ENCODE data around the gene MAP4K5. TPM values are rescaled to one million over a fixed set of nuclear protein-coding genes. Genes with fewer than 3 reads are reported as not detected.
A peak's percentile ranks its signal among the peaks of the same experiment; 100 is the strongest.
"Not testable (repeated sequence)": the region's sequence is repeated elsewhere in the genome, so short reads cannot be mapped to it uniquely, and the experiment has no call there.

MAP4K5 gene
- total RNA-seq, 1 donor from 2014 or later: 93.1 TPM

DNA sequence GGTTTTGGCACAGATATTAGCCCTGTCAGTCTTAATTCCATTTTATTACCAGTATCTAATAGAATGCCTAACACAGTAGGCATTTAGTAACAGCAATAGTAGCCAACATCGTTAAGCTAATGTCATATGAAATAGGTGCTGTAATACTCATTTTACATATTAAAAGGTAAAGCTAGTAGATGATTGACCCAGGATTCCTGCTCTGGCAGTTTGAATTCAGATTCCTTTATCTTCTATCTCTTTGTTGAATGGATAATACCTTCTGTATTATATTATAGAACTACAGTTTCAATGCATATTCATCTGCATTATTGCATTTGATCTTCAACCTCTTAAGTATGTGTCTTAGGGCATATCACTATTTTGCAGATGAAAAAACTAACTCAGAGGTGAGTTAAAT is 30.5 kb upstream of the MAP4K5 start:
- DNase-seq (ENCODE audit: low read depth) (no peak), FAIRE-seq (no peak)
- Histone ChIP-seq H4K20me1 (ENCODE audit: insufficient read depth, low read length) (no peaks in the 10 kb centered on the region), H3K9ac (ENCODE audit: low read length) (no peak overlapping the region), H3K4me3 (ENCODE audit: insufficient read depth, low read depth, low read length) (no peak overlapping the region), H3K27ac (ENCODE audit: low read depth, low read length) (no peak overlapping the region), H3K79me2 (ENCODE audit: insufficient read depth, low read length) (no peaks in the 10 kb centered on the region), H3K4me1 (ENCODE audit: insufficient read depth, low read length) (peaks cover 9% of the 10 kb centered on the region), H2AFZ (ENCODE audit: low read depth, low read length) (no peak overlapping the region), H3K27me3 (ENCODE audit: insufficient read depth, low read length) (no peaks in the 10 kb centered on the region), H3K9me3 (ENCODE audit: insufficient read depth, low read depth, low read length) (no peaks in the 10 kb centered on the region), H3K4me2 (ENCODE audit: low read length) (no peak overlapping the region), H3K36me3 (ENCODE audit: insufficient read depth, low read length) (no peaks in the 10 kb centered on the region)
- H3K27me3 Mint-ChIP-seq (ENCODE audit: low read depth, unreplicated experiment): no peaks in the 10 kb centered on the region
- no peaks in the 10 kb centered on the region for H3K4me1 Mint-ChIP-seq (ENCODE audit: low read depth, unreplicated experiment)
- TF ChIP-seq, protein P1, sequence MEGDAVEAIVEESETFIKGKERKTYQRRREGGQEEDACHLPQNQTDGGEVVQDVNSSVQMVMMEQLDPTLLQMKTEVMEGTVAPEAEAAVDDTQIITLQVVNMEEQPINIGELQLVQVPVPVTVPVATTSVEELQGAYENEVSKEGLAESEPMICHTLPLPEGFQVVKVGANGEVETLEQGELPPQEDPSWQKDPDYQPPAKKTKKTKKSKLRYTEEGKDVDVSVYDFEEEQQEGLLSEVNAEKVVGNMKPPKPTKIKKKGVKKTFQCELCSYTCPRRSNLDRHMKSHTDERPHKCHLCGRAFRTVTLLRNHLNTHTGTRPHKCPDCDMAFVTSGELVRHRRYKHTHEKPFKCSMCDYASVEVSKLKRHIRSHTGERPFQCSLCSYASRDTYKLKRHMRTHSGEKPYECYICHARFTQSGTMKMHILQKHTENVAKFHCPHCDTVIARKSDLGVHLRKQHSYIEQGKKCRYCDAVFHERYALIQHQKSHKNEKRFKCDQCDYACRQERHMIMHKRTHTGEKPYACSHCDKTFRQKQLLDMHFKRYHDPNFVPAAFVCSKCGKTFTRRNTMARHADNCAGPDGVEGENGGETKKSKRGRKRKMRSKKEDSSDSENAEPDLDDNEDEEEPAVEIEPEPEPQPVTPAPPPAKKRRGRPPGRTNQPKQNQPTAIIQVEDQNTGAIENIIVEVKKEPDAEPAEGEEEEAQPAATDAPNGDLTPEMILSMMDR (IDR thresholded peaks at IDR 0.05; ENCODE audit: insufficient read depth, low read depth, low read length): no peak
- no peak for TF ChIP-seq EZH2 (IDR thresholded peaks at IDR 0.05; ENCODE audit: insufficient read depth, low read length)
- no peak overlapping the region for H3K27ac Mint-ChIP-seq (ENCODE audit: unreplicated experiment)
- no peaks in the 10 kb centered on the region for H3K9me3 Mint-ChIP-seq (ENCODE audit: unreplicated experiment)
- H3K36me3 Mint-ChIP-seq (ENCODE audit: low read depth, unreplicated experiment): no peaks in the 10 kb centered on the region
- H3K4me3 Mint-ChIP-seq (ENCODE audit: unreplicated experiment): no peak overlapping the region

DNA sequence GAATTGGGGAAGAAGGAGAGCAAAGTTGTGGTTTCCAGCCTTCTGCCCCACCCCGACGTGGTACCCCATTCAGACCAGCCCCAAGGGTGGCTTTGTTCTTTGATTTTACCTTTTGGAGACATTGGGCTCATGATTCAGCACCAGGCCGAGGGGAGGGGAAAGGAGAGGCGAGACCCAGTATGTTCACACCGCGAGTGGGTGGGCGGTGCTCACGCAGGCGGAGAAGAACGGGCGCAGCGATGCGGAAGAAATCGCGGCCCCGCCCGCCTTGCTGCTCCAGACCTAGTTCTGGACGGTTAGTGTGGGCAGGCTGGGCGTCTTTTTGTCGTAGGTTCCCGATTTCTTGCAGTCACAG is 28.5 kb upstream of the MAP4K5 start:
- H3K9me3 ChIP-seq (ENCODE audit: insufficient read depth, low read depth, low read length): no peaks in the 10 kb centered on the region
- peak overlapping the region; percentile 33 for H3K27ac ChIP-seq (ENCODE audit: low read depth, low read length)
- no peak for FAIRE-seq
- no peaks in the 10 kb centered on the region for H3K9me3 Mint-ChIP-seq (ENCODE audit: unreplicated experiment)
- no peaks in the 10 kb centered on the region for H3K27me3 Mint-ChIP-seq (ENCODE audit: low read depth, unreplicated experiment)
- DNase-seq (ENCODE audit: low read depth): peak; percentile 64
- no peak for TF ChIP-seq EZH2 (IDR thresholded peaks at IDR 0.05; ENCODE audit: insufficient read depth, low read length)
- TF ChIP-seq, protein P1 (IDR thresholded peaks at IDR 0.05; ENCODE audit: insufficient read depth, low read depth, low read length): no peak
- H3K4me3 ChIP-seq (ENCODE audit: insufficient read depth, low read depth, low read length): peak overlapping the region; percentile 79
- no peaks in the 10 kb centered on the region for H3K36me3 Mint-ChIP-seq (ENCODE audit: low read depth, unreplicated experiment)
- no peaks in the 10 kb centered on the region for H3K79me2 ChIP-seq (ENCODE audit: insufficient read depth, low read length)
- H4K20me1 ChIP-seq (ENCODE audit: insufficient read depth, low read length): no peaks in the 10 kb centered on the region
- H2AFZ ChIP-seq (ENCODE audit: low read depth, low read length): peak overlapping the region; percentile 99
- peak overlapping the region; percentile 11 for H3K27ac Mint-ChIP-seq (ENCODE audit: unreplicated experiment)
- H3K9ac ChIP-seq (ENCODE audit: low read length): peak overlapping the region; percentile 74
- no peaks in the 10 kb centered on the region for H3K36me3 ChIP-seq (ENCODE audit: insufficient read depth, low read length)
- peaks cover 3% of the 10 kb centered on the region for H3K27me3 ChIP-seq (ENCODE audit: insufficient read depth, low read length)
- H3K4me3 Mint-ChIP-seq (ENCODE audit: unreplicated experiment): peak overlapping the region; percentile 86
- H3K4me1 ChIP-seq (ENCODE audit: insufficient read depth, low read length): peaks cover 9% of the 10 kb centered on the region
- H3K4me1 Mint-ChIP-seq (ENCODE audit: low read depth, unreplicated experiment): no peaks in the 10 kb centered on the region
- H3K4me2 ChIP-seq (ENCODE audit: low read length): peak overlapping the region; percentile 99

DNA sequence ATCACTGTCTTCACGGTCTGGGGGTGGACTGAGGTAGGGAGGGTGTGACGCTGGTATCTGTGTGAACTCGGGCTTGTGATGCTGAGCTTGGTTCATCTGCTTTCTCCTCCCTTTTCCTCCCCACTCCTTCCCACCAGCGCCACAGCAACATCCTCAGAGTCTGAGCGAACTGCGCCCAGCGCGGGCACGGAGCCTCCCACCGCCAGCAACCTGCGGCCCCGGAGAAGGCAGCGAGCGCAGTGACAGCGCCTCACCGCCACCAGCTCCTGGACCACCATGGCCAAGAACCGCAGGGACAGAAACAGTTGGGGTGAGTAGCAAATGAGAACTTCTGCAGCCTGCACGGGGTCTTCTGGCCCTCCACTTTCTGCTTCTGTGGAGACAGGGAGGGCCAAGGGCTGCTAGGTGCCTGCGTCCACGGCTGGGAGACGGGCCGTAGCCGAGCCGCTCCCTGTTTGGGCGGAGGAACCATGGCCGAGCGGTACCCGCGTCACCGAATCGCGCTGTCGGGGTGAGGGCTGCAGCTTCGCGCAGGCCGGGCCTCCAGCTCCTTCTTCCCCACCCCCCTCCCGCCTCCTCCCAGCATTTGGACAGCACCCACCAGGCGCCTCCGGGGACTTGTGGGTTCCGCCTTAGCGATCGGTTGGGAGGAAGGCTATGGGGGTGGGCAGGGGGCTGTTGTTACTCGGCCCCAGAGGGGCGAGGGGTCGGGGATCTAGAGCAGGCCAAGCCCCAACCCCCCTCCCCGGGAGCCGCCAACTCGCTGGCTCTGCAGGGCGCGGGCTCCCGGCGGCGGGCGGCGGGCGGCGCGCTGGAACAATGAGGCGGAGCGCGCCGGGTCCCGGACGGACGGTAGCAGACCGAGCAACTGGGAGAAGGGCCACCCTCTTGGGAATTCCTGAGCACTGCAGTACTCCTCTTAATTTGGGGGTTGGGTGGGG is 27.9 kb upstream of the MAP4K5 start, which contains the start of gene ATL1:
ATL1 (plus strand) TSS at position 156 of the 941 bp plus-strand sequence; CDS start at position 277, 121 bp downstream.
- Mint-ChIP-seq H3K27ac (ENCODE audit: unreplicated experiment) (peak within 1 kb of the TSS; percentile 77), H3K4me1 (ENCODE audit: low read depth, unreplicated experiment) (no peaks in the 10 kb centered on the region), H3K4me3 (ENCODE audit: unreplicated experiment) (peak within 1 kb of the TSS; percentile 86), H3K27me3 (ENCODE audit: low read depth, unreplicated experiment) (no peaks in the 10 kb centered on the region), H3K9me3 (ENCODE audit: unreplicated experiment) (no peaks in the 10 kb centered on the region), H3K36me3 (ENCODE audit: low read depth, unreplicated experiment) (no peaks in the 10 kb centered on the region)
- peak within 1 kb of the TSS; percentile 99 for H2AFZ ChIP-seq (ENCODE audit: low read depth, low read length)
- DNase-seq (ENCODE audit: low read depth) (peak; percentile 72), FAIRE-seq (no peak)
- peak within 1 kb of the TSS; percentile 99 for H3K4me2 ChIP-seq (ENCODE audit: low read length)
- H3K27ac ChIP-seq (ENCODE audit: low read depth, low read length): peak within 1 kb of the TSS; percentile 33
- H4K20me1 ChIP-seq (ENCODE audit: insufficient read depth, low read length): no peaks in the 10 kb centered on the region
- H3K9ac ChIP-seq (ENCODE audit: low read length): peak within 1 kb of the TSS; percentile 74
- H3K4me3 ChIP-seq (ENCODE audit: insufficient read depth, low read depth, low read length): peak within 1 kb of the TSS; percentile 79
- H3K79me2 ChIP-seq (ENCODE audit: insufficient read depth, low read length): no peaks in the 10 kb centered on the region
- H3K36me3 ChIP-seq (ENCODE audit: insufficient read depth, low read length): no peaks in the 10 kb centered on the region
- H3K27me3 ChIP-seq (ENCODE audit: insufficient read depth, low read length): peaks cover 3% of the 10 kb centered on the region
- peaks cover 9% of the 10 kb centered on the region for H3K4me1 ChIP-seq (ENCODE audit: insufficient read depth, low read length)
- no peaks in the 10 kb centered on the region for H3K9me3 ChIP-seq (ENCODE audit: insufficient read depth, low read depth, low read length)
- TF ChIP-seq EZH2 (IDR thresholded peaks at IDR 0.05; ENCODE audit: insufficient read depth, low read length): peak; percentile 47
- TF ChIP-seq, protein P1 (IDR thresholded peaks at IDR 0.05; ENCODE audit: insufficient read depth, low read depth, low read length): no peak

DNA sequence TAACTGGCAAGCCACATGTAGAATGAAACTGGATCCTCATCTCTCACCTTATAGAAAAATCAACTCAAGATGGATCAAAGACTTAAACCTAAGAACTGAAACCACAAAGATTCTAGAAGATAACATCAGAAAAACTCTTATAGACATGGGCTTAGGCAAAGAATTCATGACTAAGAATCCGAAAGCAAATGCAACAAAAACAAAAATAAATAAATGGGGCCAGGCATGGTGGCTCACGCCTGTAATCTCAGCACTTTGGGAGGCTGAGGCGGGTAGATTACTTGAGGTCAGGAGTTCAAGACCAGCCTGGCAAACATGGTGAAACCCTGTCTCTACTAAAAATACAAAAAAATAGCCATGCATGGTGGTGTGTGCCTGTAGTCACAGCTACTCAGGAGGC is 20.4 kb upstream of the MAP4K5 start:
- H3K9ac ChIP-seq (ENCODE audit: low read length); H2AFZ ChIP-seq (ENCODE audit: low read depth, low read length); H3K9me3 ChIP-seq (ENCODE audit: insufficient read depth, low read depth, low read length); H3K4me1 Mint-ChIP-seq (ENCODE audit: low read depth, unreplicated experiment); H3K4me1 ChIP-seq (ENCODE audit: insufficient read depth, low read length); H4K20me1 ChIP-seq (ENCODE audit: insufficient read depth, low read length); H3K27ac Mint-ChIP-seq (ENCODE audit: unreplicated experiment); FAIRE-seq; H3K4me3 ChIP-seq (ENCODE audit: insufficient read depth, low read depth, low read length); H3K4me2 ChIP-seq (ENCODE audit: low read length); H3K79me2 ChIP-seq (ENCODE audit: insufficient read depth, low read length); H3K27me3 ChIP-seq (ENCODE audit: insufficient read depth, low read length); H3K36me3 ChIP-seq (ENCODE audit: insufficient read depth, low read length); H3K9me3 Mint-ChIP-seq (ENCODE audit: unreplicated experiment); DNase-seq (ENCODE audit: low read depth); H3K4me3 Mint-ChIP-seq (ENCODE audit: unreplicated experiment); H3K27me3 Mint-ChIP-seq (ENCODE audit: low read depth, unreplicated experiment); H3K36me3 Mint-ChIP-seq (ENCODE audit: low read depth, unreplicated experiment); H3K27ac ChIP-seq (ENCODE audit: low read depth, low read length): not testable (repeated sequence)

Data from astrocyte (in vitro differentiated cells and primary cell).